Islet of Langerhans (tissue), 1 donor: ENCODE data around the gene SPDL1.
"Not testable (repeated sequence)": the region's sequence is repeated elsewhere in the genome, so short reads cannot be mapped to it uniquely, and the experiment has no call there.

Experiments
- FAIRE-seq: peaks from one replicate; lab custom pipeline; 2011; peaks lifted over from hg19 to GRCh38; lab: Jason Lieb, UNC

Gene SPDL1

DNA sequence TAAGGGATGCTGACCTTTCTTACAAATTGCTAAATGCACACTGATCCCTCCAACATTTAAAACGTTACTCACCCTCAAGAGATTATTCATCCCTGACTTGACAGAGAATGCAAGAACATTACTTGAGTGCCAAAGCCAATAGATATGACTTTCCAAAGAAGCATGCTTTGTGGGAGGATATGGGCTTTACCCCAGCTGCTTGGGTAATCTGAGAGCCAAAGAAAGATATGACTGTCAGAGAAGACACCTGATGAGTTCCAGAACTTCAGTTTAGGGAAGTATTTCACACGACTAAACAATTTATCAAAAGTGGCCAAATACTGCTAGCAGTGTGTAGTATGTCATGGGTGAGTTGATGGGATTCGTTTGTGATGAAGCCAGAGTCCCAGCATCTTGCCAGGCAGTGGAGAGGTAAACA, 7.4 kb upstream of the SPDL1 start:
- no peak for FAIRE-seq

DNA sequence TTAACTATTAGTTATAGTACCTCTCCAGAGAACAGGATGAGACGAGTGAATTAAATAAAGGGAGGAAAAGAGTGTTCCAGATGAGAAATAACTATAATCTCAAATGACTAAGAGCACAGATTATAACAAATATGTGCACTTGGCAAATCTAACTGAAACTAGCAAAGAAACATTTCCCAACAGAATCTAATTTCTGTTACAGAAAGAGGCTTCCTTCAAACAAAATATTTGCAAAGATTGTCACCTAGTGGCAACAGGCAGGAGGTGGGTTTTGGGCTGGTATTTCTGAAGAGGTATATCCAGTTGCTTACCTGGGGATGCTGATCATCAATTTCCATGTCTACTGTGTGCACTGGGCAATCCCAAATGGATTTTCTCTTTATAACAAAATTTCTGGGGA, 5.6 kb upstream of the SPDL1 start:
- no peak for FAIRE-seq

DNA sequence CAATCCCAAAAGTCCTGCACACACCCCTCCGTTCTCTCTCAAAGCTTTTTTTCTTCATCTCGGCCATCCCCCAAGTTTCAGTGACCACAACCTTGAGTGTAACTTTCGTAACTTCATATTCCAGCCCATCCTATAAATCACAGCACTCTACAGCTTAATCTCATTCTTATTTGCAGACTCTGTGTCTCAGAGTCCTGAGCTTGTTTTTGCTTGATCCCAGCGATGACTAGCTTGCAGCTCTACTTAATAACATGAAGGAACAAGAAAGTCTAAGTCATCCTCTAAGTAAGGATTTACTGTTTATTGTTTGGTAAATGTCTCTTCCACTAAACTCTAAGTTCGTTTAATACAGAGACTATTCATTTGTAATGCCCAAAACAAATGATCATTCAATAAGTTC, 2.6 kb upstream of the SPDL1 start:
- no peak for FAIRE-seq

DNA sequence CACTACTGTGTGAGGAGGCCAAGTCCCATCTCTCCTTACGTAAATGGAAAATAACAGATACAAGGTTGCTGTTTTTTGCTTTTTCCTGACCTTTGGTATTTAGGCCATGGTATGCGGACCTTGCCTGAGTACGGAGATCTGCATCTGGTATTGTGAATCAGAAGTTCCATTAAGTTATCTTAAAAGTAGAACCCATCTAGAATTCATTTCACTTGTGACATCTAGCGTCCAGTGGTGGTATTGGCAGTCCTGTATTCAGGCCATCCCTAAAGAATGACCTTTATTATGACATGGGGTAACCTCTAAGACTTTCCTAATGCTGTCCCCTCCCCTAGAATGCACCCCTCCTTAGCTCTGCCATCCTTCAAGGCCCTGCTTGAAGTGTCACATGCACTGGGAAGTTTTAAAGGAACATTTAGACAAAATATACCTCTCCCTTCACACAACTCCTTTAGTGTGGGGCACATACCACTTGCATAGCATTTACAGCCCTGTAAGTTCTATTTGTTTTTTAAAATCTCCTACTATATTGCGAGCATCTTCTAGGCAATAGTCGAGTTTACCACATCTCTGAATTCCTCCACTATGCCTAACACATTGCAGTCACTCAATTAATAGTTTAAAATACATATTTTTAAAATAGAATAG, 1.9 kb upstream of the SPDL1 start:
- FAIRE-seq: peak; percentile 86

DNA sequence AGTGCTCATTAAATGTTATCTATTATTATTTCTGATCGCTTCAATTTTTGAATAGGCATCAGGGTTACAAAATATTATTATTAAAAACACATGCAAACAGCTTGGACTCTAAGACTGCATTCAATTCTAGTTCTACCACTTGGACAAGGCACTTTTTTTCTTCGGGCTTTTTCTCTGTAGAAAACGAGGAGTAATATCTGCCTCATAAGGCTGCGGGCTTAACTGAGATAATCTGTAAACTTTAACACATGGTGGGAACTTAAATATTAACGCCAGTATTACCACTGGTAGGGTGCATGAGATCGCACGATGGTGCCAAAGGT, 511 bp upstream of the SPDL1 start:
- peak; percentile 36 for FAIRE-seq

DNA sequence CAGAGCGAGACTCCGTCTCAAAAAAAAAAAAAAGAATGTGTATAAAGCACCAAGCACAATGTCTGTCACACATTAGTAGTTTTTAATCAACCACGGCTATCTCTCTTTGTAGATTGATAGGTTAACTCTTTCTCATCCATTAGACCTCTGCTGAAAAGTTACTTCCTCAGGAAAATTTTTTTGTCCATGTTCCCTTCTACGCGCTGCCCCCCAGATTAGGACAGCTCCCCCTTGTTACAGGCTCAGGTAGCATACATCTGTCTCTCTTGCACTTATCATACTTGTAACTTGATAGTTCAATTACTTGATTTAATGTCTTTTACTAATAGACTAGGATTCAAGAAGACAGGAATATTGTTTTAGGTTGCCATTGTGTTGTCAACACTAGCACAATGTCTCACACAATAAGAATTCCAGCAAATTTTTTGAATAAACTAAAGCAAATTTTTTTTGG, 1.5 kb downstream of the SPDL1 start:
- no peak for FAIRE-seq

DNA sequence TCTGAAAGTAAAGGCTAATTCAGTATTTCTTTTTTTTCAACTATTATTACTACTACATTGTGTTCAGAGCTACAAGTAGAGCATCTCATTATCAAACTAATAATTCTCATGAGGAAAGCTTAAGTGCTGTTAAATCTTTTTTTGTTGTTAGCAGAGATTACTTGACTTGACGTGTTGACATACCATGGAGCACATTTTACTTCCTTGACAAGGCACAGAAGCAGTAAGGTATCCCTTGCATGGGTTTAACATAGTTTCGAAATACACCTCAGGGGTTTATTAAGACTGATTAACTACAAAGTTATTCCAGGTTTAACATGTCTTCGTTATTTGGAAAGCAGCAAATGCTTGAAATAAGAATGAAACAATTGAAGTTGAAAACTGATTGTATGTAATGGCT, 7.0 kb downstream of the SPDL1 start:
- FAIRE-seq: no peak

DNA sequence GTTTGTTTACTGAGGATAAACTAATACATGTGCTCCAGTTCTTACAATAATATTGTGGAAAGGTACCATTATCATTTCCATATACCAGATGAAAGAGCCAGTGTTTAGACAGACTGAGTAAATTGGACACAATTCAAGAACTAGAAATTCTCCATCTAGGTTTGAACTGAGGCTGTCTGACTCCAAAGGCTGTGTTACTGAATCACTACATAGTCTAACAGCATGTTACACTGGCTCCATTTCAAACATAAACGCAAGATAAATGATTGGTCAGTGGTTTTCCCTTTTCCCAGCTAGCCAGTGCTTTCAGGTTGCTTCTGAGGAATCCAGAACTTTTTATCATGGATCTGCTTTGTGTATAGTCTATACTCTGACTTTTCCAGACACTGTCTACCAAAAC, 8.1 kb downstream of the SPDL1 start:
- FAIRE-seq: no peak

DNA sequence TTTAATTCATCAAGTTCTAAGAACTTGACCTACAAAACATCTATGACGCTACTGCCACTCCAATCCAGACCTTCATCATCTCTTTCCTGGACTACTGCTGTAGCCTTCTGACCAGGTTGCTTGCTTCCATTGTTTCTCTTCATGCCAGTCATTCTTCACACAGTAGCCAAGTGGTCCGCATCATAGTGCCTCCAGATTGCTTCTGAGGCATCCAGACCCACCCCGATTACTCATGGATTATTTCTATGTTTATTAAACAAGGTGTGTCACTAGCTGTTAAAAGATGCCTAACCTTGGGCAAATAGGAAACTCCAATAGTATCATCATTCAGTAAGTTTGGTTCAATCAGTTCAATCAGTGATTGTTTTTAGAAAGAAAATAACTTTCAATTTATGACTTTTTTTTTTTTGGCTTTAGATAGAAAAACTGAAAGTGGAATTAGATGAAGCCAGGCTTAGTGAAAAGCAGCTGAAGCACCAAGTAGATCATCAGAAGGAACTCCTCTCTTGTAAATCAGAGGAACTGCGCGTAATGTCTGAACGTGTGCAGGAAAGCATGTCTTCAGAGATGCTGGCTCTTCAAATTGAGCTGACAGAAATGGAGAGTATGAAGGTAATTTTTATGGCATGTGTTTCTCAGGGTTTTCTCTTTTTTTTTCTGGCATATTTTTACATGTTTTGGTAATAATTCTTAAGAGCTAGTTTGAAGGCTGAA, 9.5 kb downstream of the SPDL1 start:
- no peak for FAIRE-seq

DNA sequence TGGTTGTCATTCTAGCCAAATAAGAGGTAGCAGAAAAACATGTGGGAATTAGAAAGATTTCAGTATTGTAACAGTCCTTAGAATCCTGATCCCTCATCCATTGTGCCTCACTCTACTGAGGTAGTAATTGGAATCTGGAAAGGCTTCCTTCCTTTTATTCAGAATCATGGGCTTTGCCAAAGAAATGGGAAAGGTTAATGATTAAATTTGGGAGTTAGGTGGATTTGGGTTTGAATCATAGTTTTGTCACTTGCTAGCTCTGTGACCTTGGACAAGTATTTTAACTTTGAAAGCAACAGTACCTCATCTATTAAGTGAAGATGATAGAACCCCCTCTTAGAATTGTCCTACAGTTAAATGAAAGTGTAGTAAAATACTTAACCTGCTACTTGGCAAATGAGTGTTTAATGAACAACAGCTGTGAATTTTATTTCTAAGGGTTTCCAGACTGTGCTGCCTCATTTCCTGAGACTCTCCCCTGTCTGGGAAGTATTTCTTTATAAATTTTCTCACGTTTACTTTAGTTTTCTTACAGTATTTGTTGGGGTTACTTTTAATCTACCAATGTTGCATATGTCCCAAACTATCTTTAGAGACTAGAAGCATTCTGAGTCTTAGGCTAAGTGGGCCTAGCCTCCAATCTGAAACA, 11.7 kb downstream of the SPDL1 start:
- no peak for FAIRE-seq

DNA sequence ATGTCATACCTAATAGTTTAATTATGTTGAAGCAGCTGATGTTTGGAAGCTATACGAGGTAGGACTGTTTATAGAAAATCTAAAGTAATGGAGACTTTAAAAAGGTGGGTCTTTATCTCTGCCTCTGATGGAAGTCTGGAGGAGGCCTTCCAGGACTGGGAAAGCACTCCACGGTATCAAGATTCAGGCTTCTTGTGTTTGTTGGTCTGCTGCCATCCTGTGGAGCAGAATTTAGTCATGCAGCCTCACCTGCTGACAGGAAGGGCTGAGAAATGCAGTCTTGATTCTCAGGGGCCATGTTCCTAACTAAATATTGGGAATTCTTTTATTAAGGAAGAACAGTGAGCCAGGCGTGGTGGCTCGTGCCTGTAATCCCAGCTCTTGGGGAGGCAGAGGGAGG, 15.9 kb downstream of the SPDL1 start:
- FAIRE-seq: no peak

DNA sequence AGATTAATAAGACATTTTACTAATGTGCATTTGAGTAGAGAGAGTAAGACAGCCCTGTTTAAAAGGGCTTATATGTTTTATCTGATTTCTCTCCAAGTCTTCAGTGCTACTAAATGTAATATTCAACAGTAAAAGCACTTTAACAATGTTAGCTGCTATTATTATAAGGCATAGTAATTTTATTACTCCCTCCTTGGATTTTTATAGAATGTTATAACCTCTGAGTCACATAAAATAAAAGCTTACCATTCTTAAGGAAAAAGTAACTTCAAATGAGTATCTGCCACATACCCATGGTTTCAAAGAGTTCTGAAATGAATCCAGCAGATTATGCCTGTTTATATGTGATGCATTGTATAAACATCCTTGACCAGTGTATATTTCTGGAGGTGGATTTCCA, 19.0 kb downstream of the SPDL1 start:
- FAIRE-seq: no peak

DNA sequence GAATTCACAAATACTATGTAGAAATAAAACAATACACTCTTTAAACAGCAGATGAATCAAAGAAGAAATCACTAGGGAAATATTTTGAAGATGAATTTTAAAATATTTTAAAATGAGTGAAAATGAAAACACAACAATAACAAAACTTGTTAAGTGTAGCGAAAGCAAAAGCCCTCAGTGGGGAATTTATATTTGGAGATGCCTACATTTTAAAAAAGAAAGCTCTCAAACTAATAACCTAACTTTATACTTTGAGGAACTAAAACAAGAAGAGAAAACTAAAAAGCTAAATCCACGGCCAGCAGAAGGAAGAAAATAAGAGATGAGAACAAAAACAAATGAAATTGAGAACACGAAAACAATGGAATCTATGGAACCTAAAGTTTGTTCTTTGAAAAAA, 22.7 kb downstream of the SPDL1 start:
- FAIRE-seq: no peak

DNA sequence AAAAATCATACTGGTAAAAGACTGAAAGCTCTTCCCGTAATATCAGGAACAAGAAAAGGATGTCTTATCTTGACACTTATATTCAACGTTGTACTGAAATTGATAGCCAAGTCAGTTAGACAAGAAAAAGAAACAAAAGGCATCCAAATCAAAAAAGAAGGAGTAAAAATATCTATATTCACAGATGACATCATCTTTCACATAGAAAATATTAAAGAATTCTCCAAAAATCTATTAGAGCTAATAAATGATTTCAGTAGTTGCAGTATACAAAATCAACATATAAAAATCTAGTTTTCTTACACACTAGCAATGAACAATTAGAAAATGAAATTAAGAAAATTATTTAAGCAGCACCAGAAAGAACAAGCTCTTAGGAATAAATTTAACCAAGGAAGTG, 24.3 kb downstream of the SPDL1 start:
- FAIRE-seq: no peak

DNA sequence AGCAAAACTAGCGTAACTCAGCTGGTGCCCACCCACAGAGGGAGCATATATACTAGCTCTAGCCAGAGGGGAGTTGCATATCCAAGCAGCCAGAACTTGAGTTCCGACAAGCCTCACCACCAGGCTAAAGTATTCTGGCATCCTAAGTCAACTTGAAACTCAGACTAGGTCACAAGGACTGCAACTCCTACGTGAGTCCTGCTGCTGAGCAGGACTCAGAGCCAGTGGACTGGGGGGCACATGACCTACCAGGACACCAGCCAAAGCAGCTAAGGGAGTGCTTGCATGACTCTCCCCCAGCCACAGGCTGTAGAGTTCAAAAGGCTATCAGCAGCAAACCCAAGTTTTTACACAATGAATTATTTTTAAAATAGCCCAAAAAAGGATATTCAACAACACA, 26.1 kb downstream of the SPDL1 start:
- no peak for FAIRE-seq

DNA sequence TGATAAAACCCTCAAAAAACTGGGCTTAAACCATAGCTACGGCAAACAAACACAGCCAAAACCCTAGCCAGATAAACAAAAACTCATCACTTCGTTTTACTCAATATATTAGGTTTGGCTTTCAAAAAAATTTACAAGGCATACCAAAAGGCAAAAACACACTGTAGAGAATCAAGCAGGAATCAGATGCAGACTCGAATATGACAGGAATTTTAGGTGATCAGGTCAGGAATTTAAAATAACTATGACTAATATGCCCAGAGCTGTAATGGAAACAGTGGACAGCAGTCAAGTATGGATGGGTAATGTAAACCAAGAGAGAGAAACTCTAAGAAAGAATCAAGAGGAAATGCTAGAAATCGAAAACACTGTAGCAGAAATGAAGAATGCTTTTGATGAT, 27.0 kb downstream of the SPDL1 start:
- FAIRE-seq: no peak

DNA sequence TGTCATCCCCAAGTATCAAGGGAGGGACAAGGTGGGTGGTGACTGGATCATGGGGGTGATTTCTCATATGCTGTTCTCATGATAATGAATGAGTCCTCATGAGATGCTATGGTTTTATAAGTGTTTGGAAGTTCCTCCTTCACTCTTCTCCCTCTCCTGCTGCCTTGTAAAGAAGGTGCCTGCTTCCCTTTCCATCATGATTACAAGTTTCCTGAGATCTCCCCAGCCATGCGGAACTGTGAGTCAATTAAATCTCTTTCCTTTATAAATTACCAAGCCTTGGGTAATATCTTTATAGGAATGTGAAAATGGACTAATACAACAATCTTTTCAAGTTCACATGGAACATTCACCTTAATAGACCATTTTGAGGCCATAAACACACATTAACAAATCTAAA, 32.0 kb downstream of the SPDL1 start:
- FAIRE-seq: no peak

DNA sequence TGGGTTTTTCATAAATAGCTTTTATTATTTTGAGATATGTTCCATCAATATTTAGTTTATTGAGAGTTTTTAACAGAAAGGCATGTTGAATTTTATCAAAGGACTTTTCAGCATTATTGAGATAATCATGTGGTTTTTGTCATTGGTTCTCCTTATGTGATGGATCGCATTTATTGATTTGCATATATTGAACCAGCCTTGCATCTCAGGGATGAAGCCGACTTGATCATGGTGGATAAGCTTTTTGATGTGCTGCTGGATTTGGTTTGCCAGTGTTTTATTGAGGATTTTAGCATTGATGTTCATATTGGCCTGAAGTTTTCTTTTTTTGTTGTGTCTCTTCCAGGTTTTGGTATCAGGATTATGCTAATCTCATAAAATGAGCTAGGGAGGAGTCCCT, 40.7 kb downstream of the SPDL1 start:
- FAIRE-seq: not testable (repeated sequence)

DNA sequence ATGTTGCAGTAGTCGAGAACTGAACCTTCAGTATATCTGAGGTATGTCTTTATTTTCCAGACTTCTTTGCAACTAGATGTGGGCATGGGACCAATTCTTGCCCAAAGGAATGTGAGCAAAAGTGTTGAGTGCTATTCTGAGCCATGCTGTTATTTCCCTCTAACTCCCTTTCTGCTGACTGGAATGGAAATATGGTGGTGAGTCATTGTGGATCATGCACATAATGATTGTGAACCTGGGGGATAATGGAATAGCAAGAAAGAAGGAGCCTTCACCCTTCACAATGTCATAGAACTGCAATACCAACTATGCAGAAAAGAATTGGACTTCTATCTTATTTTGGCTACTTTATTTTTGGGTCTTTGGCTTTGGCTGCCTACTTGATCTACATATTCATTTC, 43.2 kb downstream of the SPDL1 start:
- no peak for FAIRE-seq

DNA sequence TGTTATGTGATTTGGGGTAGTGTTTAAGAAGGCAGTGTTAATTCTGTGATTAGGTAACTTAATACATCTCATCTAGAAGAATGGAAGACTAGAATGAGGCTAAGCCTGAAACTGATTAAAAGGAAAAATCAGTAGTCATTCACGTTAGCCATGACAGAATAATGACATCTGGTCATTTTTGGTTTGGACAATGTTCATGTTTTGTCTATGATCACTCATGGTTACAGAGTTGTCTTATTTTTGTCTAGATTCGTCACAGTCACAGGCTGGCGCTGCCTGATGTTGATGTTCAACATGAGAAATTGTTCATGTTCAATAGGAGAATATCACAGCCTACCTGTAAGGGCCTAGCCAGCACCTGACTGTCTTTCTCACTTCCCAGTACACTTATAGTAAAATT, 44.0 kb downstream of the SPDL1 start:
- FAIRE-seq: no peak

DNA sequence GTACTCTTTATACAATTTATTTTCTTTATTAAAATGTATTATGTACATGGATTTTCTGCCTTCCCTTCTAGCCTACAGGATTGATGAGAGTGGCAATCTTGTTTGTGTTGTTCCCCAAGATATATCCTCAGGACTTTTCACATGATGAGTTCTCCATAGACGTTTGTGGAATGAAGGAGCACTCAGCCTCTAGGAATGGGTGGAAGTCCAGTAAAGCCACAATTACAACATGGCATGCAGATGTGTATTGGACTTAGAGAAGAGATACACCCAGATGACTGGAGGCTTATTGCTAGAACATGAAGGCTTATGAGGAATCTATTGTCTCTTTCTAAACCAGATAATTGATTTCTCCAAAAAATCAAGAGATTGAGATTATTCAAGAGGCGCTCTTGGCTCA, 45.3 kb downstream of the SPDL1 start:
- FAIRE-seq: no peak

DNA sequence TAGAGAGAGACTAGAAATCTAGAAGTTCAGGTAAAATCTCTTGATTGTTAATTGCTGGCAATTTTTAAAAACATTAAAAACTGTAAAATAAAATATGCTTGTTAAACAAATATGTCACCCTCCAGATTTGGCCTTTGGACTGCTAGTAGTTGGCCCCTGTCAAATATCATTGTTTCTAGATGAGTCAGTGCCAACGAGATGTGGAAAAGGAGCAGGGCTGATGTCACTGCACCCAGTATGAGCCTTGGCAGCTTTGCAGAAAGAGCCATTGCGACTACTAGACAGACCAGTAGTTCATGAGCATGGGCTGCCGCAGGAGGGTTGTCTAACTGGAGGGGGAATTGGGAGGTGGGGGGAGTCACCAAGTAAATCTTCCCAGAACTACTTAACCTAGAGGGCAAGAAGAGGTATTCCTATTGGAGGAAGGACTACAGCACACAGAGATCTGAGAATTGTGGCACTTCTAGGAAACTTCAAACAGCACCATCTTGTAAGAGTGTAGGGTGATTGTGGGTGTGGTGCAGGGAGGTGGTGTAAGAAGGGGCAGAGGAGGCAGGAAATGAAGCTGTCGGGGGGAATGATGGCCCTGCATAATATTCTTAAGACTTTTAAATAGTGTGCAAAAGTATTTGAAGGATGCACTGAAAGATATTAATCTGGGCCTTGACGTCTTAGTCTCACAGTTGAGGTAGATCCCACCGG, 46.4 kb downstream of the SPDL1 start:
- no peak for FAIRE-seq

DNA sequence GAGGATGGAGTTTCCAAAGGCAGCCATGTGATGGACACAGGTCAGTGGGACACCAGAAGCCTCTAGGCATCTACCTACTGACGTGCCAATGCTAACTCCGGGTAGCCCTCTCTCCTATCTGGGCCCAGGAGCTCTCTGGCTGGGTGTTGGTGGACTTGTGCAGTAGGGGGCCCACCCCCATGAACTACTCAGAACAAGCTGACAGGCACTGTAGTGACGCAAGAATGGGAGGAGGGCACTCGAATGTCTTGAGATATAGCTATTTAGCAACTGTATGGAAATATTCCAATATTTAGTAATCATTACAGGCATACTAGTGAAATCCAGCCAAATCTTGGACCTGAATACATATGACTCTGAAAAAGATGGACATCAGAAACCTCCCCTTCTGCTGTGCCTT, 47.8 kb downstream of the SPDL1 start:
- FAIRE-seq: no peak
